Germinal center (tissue), 1 donor: ENCODE data around the gene EMC6.
A peak's percentile ranks its signal among the peaks of the same experiment; 100 is the strongest.
"Not testable (repeated sequence)": the region's sequence is repeated elsewhere in the genome, so short reads cannot be mapped to it uniquely, and the experiment has no call there.

ENCODE experiments used
- DNase-seq: peaks from one replicate; pipeline ENCODE4 v3.0.0; 2012; ENCODE audit warnings: mixed read lengths, low spot score

EMC6 gene

GRCh38 chr17:3681057-3681456 is 12.4 kb downstream of the EMC6 start:
- no peak for DNase-seq

- DNase-seq = no peak
Measured at GRCh38 chr17:3681565-3681964, 13.0 kb downstream of the EMC6 start.

DNA sequence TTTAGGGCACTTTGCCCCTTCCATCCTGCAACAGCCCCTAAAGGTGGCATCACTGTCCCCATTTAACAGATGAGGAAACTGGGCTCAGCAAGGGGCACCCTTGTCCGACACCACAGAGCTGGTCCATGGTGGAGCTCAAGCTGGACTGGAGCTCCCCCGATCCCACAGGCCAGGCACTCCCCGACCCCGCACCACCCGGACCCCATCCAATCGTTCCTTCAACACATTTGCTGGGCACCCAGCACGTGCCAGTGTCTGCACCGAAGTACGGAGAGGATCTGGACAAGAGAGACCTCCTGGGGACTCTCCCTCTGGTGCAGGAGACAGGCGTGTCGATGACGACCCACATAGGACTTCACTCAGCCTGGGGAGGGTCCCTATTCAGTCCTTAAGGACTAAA is 13.4 kb downstream of the EMC6 start:
- no peak for DNase-seq

GRCh38 chr17:3683054-3683511 is 14.5 kb downstream of the EMC6 start:
- peak; percentile 75 for DNase-seq

DNA sequence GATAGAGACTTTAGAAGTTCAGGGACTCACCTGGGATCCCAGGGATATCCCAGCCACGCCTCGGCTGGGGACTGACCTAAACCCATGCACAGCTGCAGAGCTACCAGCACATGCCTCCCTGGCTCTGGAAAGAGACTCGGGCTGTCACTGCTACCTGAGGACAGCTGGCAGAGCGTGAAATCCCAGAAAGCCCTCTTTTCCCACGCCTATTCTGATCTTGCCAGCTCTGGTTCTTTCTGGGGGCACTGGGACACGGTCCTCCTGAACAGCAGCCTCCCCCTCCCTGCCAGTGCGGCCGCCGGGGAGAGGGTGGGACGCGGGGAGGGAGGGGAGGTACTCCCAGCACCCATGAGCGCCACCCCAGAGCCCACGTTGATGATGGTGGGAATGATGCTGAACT is 16.6 kb downstream of the EMC6 start:
- DNase-seq = no peak

GRCh38 chr17:3688027-3688553 is 19.5 kb downstream of the EMC6 start:
- peak; percentile 60 for DNase-seq

DNA sequence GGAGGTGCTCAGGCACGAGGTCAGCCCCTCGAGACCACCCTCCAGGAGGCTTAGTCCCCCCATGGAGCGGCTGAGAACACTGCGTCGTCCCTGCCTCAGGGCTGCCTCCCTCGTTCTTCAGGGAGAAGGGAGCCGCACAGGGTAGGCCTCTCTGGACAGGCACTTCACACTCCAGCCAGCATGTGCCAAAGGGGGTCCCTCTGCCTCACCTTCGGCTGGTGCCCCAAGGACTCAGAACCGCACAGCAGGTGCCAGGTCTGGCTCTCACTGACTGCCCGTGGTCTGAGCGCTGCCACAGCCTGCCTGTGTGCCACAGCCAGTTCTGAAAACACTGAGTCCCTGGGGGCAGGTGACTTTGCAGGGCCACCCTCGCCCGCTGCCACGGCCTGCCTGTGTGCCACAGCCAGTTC is 20.2 kb downstream of the EMC6 start:
- no peak for DNase-seq

DNA sequence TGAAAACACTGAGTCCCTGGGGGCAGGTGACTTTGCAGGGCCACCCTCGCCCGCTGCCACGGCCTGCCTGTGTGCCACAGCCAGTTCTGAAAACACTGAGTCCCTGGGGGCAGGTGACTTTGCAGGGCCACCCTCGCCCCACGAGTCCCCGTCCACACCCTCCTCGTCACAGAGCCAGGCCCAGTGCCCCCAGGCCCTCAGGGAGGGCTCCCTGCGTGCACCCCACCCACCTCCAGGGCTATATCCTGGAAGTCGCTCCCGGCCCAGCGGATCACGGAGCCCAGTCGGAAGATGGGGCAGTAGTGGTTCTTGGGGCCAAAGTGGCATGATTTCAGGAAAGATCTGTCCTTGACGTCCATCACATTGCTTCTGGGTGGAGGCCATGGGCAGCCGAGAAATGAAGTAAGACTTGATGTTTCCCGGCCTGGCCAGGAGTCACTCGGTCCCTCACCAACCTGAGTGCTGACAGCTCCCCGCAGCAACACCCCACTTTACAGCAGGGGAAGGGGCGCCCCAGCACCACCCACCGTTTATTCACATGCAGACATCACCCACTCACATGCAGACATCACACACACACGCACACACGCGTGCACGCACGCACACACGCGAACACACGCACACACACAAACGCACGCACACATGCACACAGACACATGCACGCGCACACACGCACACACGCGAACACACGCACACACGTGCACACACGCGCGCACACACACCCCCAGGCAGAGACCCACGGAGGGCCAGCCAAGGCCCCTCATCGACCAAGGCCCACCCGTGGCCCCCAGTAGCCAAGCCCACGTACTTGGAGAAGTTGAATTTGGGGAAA is 20.9 kb downstream of the EMC6 start:
- no peak for DNase-seq

DNA sequence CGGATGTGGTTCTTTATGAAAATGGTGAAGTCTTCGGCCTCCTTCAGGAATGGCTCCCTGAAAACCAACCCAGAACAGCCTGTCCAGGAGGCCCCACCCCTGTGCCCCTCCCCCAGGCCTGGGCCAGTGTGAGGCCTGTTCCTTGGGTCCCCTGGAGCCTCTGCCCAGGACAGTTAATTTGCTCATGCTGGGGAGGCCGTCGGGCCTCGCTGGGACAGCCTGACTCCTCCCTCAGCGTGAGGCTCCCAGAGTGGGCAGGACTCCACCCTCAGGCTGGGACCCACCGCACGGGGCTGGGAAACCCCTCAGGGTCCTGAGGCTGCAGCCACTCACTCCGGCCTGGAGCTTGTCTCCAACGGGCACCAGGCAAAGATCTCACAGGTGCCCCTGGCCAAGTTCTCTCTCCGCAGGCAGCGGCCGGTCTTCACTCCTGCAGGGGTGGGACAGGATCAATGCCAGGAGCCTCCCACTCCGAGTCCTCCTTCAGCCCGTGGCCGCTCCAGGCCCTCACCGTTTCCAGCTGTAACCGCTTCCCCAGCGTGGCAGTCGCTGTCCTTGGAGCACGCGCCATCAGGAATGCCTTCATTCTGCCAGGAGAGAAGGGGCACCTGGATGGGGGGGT is 21.6 kb downstream of the EMC6 start:
- no peak for DNase-seq

- no peak for DNase-seq
Measured at GRCh38 chr17:3691617-3692067, 23.0 kb downstream of the EMC6 start.

GRCh38 chr17:3692346-3692745 is 23.7 kb downstream of the EMC6 start:
- DNase-seq = no peak

DNA sequence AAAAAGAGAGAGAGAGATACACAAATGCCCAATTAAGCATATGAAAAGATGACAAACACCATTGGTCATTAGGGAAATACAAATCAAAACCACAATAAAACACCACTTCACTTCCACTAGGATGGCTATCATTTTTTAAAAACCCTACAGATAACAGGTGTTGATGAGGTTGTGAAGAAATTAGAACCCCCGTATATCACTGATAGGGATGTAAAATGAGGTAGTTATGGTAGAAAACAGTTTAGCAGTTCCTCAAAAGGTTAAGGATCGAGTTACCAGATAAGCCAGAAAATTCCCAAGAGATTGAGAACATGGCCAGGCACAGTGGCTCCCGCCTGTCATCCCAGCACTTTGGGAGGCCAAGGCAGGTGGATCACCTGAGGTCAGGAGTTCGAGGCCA is 24.5 kb downstream of the EMC6 start:
- no peak for DNase-seq

DNA sequence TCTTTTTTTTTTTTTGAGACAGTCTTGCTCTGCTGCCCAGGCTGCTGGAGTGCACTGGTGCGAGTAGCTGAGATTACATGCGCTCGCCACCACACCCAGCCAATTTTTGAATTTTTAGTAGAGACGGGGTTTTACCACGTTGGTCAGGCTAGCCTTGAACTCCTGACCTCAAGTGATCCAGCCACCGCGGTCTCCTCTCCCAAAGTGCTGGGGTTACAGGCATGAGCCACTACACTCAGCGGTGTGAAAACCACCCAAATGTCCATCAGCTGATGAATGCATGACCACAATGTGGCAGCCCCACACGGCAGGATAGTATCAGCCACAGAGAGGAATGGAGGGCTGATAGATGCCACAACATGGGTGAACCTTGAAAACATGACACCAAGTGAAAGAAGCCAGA is 25.2 kb downstream of the EMC6 start:
- no peak for DNase-seq

- no peak for DNase-seq
Measured at GRCh38 chr17:3695129-3695722, 26.6 kb downstream of the EMC6 start.

DNA sequence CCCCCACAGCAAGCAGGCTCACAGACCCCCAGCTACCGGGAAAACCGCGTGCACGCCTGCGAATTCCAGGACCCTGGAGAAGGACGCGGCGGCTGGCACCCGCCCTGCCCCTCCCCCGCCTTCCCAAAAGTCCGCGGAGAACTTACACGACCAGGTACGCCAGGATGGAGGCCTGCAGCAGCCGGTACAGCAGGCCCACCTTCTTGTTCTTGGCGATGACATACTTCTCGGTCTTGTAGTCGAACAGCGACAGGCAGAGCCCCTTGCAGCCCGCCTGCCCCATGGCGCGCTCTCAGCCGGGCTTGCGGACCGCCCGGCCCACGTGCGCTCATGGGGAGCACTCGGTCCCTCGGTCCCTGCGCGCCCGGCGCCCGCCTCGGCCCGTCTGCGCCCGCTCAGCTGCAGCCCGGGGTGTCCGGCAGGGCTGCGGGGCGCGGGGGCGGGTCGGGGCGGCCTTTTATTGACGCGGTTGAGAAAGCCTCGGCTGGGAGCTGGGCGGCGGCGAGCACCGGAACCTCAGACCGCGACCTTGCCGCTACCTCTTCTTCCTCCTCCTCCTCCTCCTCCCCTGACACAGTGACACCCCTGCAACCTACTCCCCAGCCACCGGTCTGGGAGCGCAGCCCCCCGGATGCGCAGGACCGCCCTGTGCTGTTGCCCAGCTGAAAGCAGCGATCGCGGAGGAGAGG is 27.3 kb downstream of the EMC6 start, which contains the start of gene P2RX5:
TSS of gene P2RX5 (minus strand) at position 433 of the 689 bp plus-strand sequence. CDS start at position 283, 150 bp downstream.
- DNase-seq = peak; percentile 76

GRCh38 chr17:3697103-3697476 is 28.5 kb downstream of the EMC6 start:
- no peak for DNase-seq

DNA sequence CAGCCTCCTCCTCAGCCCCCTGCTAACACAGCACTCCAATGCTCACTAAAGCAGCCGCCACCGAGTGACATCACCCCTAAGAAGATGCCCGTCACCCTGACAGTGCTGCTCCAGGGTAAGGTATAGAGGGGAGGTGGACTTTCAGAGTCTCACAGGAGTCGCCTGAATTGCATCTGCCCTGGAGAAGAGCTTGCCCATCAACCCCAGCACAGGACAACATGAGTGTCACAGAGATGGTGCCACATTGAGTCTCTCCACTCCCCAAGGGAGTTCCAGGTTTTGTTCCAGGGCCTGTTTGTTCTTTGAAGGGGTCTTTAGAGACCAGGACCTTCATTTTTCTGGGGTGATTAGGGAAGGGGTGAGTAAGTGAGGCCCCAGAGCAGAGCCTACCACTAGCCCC is 29.5 kb downstream of the EMC6 start:
- no peak for DNase-seq

DNA sequence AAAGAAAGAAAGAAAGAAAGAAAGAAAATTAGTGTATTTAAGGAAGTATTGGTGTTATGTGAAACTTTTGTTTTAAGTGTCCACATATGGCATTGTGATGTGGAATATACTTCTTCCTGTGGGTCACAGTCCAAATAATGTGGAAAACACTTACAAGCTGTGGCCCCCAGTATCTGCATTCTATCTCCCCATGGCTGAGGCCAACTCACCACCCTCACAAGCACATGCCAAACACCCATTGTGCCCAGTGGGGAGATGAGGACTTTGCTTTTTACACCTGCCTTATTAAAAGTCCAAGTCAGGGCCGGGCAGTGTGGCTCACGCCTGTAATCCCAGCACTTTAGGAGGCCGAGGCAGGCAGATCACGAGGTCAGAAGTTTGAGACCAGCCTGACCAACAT is 31.3 kb downstream of the EMC6 start:
- no peak for DNase-seq

DNA sequence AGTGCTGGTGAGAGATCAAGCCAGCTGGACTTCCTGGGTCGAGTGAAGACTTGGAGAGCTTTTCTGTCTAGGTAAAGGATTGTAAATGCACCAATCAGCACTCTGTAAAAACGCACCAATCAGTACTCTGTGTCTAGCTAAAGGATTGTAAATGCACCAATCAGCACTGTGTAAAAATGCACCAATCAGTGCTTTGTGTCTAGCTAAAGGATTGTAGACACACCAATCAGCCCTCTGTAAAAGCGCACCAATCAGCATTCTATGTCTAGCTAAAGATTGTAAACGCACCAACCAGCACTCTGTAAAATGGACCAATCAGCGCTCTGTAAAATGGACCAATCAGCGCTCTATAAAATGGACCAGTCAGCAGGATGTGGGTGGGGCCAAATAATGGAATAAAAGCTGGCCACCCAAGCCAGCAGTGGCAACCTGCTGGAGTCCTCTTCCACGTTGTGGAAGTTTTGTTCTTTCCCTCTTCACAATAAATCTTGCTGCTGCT is 33.5 kb downstream of the EMC6 start:
- DNase-seq = not testable (repeated sequence)

- DNase-seq = no peak
Measured at GRCh38 chr17:3704931-3705717, 36.5 kb downstream of the EMC6 start.

- not testable (repeated sequence) for DNase-seq
Measured at GRCh38 chr17:3705718-3705984, 37.0 kb downstream of the EMC6 start.
